Limb (tissue), 2 donors: Measurements from ENCODE around the gene HMMR.
"Not testable (repeated sequence)": the region's sequence is repeated elsewhere in the genome, so short reads cannot be mapped to it uniquely, and the experiment has no call there.

ENCODE experiments used
- DNase-seq, 2 donors: peaks; one replicate each; pipeline ENCODE4 v3.0.0-alpha.2; 2016; ENCODE audit errors: extremely low spot score in 2 of 2

The HMMR gene, protein sequence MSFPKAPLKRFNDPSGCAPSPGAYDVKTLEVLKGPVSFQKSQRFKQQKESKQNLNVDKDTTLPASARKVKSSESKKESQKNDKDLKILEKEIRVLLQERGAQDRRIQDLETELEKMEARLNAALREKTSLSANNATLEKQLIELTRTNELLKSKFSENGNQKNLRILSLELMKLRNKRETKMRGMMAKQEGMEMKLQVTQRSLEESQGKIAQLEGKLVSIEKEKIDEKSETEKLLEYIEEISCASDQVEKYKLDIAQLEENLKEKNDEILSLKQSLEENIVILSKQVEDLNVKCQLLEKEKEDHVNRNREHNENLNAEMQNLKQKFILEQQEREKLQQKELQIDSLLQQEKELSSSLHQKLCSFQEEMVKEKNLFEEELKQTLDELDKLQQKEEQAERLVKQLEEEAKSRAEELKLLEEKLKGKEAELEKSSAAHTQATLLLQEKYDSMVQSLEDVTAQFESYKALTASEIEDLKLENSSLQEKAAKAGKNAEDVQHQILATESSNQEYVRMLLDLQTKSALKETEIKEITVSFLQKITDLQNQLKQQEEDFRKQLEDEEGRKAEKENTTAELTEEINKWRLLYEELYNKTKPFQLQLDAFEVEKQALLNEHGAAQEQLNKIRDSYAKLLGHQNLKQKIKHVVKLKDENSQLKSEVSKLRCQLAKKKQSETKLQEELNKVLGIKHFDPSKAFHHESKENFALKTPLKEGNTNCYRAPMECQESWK

DNA sequence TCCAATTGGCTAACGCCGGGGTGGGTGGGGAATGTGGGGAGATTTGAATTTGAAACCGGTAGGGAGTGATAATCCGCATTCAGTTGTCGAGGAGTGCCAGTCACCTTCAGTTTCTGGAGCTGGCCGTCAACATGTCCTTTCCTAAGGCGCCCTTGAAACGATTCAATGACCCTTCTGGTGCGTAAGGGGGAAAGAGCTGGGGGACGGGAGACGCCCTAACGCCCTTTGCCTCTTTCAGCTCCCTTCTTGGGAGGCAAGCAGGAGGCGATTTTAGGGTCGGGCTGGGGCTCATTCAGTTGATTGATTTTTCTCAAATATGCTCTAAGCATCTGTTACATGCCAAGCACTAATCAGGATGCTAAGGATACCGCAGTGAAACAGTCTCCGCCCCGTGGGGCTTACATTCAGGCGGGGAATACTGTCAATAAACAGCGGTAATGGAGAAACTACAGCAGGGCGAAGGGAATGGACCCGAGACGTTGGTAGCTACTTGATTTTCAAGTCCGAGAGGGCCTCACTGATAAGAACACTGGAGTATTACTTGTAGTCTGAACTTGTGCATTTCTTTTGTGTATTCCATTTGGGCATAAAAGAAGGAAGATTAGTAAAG, at the start of gene HMMR:
Gene HMMR (plus strand): TSS at position 71 of the 610 bp plus-strand sequence. CDS start 61 bp downstream, at position 132.
- DNase-seq, result no peak

DNA sequence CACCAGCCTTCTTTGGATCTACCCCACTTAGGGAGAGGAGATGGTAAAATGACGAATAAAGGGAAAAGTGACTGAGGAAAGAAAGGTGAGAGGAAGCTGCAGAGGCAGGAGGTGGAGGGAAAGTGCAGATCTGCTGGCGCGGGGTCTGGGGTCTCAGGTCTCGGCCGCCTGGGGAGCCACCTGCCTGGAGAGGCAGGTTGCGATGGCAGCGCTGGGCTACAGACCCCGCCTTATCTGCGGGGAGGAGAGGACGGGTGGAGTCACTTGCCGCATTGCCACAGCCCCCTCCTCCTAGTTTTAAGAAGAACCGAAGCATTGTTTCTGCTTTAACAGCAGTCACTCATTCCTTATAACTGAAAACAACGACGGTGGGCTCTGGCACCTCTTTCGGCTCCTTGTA, 44.8 kb upstream of the HMMR start:
- DNase-seq, result not testable (repeated sequence)

DNA sequence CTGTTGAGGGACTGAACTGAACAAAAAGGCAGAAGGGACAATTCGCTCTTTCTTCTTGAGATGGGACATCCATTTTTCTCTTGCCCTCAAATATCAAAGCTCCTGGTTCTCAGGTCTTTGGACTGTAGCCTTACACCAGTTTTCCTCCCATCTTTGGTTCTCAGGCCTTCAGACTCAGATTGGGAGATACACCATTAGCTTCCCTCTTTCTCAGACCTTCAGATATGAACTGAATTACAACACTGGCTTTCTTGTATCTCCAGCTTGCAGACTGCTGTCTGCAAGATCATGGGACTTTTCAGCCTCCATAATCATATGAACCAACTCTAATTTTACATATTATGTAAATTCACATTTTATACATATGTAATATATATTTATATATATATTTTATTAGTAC, 35.6 kb upstream of the HMMR start:
- no peak for DNase-seq

DNA sequence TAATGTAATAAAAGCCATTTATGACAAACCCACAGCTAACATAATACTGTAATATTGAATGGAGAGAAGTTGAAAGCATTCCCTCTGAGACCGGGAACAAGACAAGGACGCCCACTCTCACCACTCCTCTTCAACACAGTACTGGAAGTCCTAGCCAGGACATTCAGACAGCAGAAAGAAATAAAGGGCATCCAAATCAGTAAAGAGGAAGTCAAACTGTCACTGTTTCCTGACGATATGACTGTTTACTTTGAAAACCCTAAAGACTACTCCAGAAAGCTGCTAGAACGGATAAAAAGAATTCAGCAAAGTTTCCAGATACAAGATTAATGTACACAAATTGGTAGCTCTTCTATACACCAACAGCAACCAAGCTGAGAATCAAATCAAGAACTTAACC, 34.3 kb upstream of the HMMR start:
- not testable (repeated sequence) for DNase-seq

DNA sequence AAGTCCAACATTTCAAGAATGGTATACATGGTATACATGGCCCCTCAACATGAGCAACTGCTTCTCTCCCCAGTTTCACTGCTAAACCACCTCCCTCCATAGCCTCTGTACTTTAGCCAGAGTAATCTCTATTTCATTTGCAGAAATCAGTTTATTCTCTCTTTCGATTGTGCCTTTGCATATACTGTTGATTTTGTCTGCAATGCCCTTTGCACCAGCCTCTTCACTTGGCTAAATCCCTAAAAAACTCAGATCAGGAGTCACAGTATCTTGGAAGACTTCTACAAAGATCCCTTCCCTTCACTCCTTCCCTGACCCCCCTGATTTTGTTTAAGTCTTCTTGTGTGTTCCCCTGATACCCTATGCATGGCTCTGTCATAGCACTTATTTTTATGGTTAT, 27.9 kb upstream of the HMMR start:
- no peak for DNase-seq

DNA sequence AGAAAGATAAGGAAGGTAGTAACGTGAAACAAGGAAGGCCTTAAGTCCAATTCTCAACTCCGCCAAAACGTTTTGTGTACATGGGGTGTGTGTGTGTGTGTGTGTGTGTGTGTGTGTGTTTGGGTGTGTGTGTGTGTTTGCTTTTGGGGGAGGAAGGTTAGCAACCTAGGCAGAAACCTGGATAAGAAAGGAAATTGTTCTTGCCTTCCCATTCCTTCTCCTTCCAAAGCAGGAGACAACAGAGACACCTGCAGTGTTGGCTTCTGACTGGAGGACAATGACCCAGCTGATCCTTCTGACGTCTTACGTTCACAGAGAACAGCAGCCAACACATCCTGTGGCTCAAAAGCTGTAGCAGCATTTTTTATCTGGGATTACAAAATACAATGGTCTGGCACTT, 27.2 kb upstream of the HMMR start:
- DNase-seq, result no peak

DNA sequence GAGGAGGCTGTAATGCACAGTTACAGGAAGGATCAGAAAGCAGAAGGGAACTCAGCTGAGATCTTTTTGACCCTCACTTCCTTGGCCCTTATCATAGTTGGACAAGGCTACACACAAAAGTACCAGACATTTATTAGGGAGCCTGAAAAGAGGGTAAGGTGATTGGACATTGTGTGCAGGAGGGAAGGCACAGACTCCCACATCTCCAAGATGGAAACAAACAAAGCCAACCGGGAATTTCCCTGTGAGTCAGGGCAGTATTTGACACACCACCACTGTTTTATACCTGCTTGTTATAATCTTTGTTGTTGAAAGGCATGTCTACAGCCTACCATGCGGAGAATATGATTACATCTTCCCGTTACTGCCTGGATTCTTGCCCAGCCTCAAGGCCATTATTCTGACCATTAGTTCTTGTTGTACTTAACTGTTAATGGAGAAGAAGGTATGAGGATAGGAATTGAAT, 26.0 kb upstream of the HMMR start:
- no peak for DNase-seq

DNA sequence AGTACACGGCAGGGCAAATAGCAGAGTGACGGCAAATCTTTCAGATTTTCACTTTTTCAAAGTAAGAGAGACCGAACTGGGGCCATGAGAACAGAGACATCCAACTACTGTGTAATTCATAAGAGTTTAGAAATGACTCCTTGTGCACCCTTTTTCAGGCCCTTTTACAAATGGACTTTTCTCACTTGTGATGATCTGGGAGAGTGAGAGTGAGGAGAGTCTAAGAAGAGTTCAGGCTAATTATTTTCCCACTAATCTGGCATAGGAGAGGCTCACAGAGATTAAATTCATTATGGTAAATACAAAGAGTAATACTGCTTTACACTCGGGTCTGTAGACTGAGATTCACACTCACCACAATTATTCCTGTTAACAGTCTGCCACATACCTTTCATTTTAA, 23.9 kb upstream of the HMMR start:
- DNase-seq, result no peak

DNA sequence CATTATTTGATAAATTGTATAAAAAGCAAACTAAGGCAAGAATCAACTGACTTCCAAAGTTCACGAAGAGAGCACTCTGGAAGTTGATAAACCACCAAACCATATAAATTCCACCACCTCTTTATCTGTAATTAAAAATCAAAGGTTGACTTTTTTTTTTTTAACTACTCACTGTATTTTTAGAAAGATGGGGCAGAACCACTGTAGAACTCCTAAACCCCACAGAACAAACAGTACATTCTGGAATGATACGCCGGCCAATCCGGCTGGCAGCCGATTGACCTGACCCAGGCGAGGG, 23.5 kb upstream of the HMMR start:
- no peak for DNase-seq

DNA sequence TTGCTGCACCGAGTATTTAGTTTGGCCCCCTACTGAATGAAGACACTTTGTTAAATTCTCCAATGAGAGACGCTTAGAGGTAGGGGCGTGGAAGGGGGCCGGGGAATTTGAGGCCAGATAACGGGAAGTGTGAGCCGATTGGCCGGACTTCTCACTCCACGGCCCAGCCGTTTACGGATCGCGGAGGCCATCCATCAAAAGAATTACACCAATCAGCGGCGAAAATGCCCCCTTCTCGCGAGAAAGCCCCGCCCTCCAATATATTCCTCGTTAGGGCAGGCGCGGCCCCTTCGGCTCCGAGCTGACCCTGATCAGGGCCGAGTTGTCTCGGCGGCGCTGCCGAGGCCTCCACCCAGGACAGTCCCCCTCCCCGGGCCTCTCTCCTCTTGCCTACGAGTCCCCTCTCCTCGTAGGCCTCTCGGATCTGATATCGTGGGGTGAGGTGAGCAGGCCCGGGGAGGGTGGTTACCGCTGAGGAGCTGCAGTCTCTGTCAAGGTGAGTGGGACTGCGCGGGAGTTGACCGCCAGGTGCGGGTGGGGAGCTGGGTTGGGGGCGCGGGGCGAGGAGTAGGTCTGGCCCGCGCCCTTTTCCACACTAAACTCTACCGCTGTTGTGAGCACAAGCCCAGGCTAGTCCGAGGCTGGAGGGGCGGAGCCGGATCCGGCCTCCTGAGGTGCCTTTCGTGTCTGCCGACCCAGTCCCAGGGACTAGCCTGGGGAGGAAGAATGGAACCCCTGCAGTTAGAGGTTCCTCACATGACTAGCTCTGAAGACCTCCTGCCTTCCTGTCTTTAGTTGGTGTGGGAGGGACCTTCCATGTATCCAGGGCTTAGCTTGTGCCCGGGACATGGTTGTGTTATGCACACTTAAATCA, 22.9 kb upstream of the HMMR start, which contains the start of gene CCNG1:
Gene CCNG1 (plus strand): TSS at position 287 of the 874 bp plus-strand sequence. CDS start 1,662 bp downstream, outside the sequence.
- DNase-seq, result peak; percentile 93 to 96

DNA sequence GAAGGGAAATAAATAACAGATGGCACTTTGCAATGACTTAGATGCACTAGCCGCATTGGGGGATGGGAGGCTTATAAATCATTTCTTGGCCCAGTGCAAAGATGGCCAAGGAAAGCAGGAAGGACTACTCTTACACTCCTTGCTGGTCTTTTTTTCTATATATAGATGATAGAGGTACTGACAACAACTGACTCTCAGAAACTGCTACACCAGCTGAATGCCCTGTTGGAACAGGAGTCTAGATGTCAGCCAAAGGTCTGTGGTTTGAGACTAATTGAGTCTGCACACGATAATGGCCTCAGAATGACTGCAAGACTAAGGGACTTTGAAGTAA, 21.4 kb upstream of the HMMR start:
- DNase-seq, result no peak

DNA sequence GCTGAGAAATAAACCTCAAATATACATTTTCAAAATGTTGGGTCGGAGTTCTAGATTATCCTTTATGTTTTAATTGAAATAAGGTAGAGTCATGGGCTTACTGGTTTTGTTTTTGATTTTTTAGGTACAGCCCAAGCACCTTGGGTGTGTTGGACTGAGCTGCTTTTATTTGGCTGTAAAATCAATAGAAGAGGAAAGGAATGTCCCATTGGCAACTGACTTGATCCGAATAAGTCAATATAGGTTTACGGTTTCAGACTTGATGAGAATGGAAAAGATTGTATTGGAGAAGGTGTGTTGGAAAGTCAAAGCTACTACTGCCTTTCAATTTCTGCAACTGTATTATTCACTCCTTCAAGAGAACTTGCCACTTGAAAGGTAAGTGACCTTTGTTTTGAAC, 19.5 kb upstream of the HMMR start:
- DNase-seq, result no peak

DNA sequence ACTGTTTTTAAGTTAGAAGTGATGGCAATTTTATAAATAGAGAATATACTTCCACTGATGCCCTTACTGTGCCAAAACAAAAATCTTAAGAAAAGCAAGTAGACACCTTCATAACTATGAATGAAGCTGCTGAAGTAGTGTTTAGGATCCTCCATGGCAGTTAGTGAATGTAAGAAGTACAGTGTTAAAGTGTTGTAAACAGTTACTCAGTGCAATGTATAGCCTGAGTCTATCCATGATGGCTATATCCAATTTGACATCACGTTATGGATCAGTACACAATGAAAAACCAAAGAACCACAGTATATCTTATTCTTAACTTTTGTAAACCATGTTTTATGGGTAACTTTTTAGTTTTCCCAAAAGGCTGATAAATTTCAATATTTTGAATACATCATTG, 15.9 kb upstream of the HMMR start:
- DNase-seq, result no peak

DNA sequence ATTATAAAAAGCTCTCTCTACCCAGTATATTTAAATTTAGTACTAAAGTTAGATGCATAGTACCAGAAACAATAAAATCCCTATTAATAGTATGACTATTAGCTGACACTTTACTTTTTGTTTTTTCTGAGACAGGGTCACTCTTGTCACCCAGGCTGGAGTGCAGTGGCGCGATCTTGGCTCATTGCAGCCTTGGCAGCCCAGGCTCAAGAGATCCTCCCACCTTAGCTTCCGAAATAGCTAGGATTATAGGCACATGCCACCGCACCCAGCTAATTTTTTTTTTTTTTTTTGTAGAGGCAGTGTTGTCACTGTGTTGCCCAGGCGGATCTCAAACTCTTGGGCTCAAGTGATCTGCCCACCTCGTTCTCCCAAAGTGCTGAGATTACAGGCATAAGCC, 15.1 kb upstream of the HMMR start:
- DNase-seq, result no peak

DNA sequence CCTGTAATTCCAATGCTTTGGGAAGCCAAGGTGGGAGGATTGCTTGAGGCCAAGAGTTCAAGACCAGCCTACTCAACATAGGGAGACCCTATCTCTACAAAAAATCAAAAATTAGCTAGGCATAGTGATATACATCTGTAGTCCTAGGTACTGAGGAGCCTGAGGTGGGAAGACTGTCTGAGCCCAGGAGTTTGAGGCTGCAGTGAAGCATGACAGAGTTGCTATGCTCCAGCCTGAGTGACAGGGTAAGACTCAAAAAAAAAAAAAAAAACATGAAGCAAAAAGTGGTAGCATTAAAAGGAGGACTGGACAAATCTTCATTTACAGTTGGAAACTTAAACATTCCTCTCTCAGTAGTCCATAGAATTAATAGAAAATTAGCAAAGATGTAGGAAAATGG, 13.2 kb upstream of the HMMR start:
- no peak for DNase-seq

DNA sequence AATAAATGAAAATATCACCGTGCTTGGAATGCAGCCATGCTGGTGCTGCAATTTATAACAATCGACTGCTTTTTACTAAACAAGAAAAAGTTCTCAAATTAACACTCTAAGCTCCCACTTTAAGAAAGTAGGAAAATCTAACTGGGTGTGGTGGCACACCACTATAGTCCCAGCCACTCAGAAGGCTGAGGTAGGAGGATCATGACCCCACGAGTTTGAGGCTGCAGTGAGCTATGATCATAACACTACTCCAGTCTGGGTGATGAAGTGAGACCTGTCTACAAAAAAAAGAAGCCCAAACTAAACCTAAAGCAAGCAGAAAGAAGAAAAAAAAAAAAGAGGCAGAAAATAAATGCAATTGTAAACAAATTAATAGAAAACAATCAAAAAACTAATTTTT, 12.6 kb upstream of the HMMR start:
- DNase-seq, result no peak

DNA sequence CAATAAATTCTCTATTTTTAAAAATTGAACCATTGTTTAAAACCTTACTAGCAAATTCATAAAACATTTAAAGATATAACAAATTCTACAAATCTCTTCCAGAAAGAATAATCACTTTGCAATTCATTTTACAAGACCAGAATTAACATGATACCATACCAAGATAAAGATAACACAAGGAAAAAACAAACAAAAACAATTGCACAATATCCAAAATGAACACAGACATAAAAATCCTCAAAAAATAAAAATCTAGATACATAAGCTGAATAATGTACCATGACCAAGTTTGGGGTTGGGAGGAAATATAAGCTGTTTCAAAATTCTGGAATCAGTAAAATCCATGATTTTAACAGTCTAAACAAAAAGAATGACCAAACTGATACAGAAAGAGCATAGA, 11.9 kb upstream of the HMMR start:
- no peak for DNase-seq

DNA sequence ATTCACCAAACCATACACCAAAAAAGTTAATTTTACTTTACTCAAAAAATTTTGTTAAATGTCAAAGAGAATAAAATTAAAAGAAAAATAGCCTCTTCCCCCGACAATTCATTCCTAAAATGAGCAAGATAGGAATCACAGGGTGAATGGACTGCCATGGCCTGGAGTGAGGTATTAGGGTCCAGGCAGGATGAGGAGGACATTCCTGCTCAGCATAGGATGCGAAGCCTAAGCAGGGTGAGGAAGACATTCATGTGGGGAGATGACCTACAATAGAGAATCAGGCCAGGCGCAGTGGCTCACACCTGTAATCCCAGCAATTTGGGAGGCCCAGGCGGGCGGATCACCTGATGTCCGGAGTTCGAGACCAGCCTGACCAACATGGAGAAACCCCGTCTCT, 8.9 kb upstream of the HMMR start:
- DNase-seq, result no peak

DNA sequence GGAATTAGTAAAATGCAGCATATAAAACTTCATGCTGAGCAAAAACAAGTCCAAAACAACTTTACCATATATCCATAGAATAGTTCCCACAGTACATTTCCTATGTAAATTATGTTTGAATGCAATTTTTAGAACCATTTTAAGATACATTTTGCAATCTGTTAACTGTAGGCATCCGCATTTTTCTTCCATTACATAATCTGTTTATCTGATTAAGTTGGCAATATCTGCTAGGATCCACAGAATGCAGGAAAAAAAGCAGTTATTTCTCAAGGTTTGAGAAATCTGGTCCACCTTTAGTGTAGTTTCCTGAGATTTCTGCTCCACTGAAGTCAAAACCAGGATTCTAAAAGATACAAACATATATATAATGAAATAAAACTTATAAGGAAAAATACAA, 6.7 kb upstream of the HMMR start:
- no peak for DNase-seq

DNA sequence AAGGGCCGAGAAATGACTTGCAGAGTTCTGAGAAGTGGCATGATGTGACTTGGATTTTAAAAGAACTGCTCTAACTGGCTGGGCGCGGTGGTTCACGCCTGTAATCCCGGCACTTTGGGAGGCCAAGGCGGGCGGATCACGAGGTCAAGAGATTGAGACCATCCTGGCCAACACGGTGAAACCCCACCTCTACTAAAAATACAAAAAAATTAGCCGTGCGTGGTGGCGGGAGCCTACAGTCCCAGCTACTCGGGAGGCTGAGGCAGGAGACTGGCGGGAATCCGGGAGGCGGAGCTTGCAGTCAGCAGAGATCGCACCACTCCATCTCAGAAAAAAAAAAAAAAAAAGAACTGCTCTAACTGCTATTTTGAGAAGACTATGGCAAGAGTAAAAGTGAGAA, 5.0 kb upstream of the HMMR start:
- DNase-seq, result not testable (repeated sequence)

DNA sequence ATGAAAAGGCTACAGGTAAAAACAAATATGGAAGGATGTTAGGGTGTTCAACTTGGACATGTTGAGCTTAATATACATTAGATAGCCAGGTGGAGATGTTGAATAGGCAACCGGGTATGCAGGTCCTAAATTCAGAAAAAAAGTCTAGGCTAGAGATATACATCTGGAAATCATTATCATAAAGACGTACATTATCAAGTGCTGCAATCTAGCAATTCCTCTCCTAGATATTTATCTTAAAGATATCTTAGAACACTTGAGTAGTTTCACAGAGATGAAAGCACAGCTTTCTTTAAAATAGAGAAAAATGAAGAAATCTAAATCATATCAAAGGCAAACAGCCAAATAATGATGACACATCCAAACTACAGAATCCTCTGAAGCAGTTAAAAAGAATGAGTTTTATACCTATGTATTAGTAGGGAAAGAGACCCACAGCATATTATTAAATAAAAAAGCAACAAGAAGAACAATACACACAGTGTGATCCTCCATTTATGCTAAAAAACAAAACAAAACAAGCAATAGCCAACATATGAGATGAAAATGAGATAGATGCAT, 4.3 kb upstream of the HMMR start:
- no peak for DNase-seq
